Suprapubic skin (tissue), 4 donors: ENCODE results near the gene TXNDC2. TPM values are rescaled to one million over a fixed set of nuclear protein-coding genes. Genes with fewer than 3 reads are reported as not detected.

Source experiments
- DNase-seq, 2 donors: peaks; one replicate each; pipeline ENCODE4 v3.0.0-alpha.2; 2019; ENCODE audit warnings: low spot score in 2 of 2
- H3K27ac ChIP-seq: fragments of 200-600 bp; sonication (generic); one replicate; pipeline ENCODE4 v1.5.1; 2019
- H3K27me3 ChIP-seq: fragments of 200-600 bp; sonication (generic); one replicate; pipeline ENCODE4 v1.5.1; 2019
- H3K36me3 ChIP-seq: fragments of 200-600 bp; sonication (generic); one replicate; pipeline ENCODE4 v1.5.1; 2019
- H3K4me1 ChIP-seq: fragments of 200-600 bp; sonication (generic); one replicate; pipeline ENCODE4 v1.5.1; 2019
- H3K4me3 ChIP-seq: fragments of 200-600 bp; sonication (generic); one replicate; pipeline ENCODE4 v1.5.1; 2019; ENCODE audit warnings: mild to moderate bottlenecking
- H3K9me3 ChIP-seq: fragments of 200-600 bp; sonication (generic); one replicate; pipeline ENCODE4 v1.5.1; 2019
- EP300 ChIP-seq: sonication (generic); formaldehyde crosslinking; IDR thresholded peaks from one replicate; pipeline ENCODE4 v1.6.1; 2017; ENCODE audit warnings: antibody characterized with exemption
- POLR2A ChIP-seq, 2 donors: fragments of 450-650 bp; IDR thresholded peaks; one replicate each; pipeline ENCODE4 v1.6.1; 2017; ENCODE audit warnings: antibody characterized with exemption in 2 of 2, mild to moderate bottlenecking in 2 of 2, moderate library complexity in 2 of 2
- POLR2AphosphoS5 ChIP-seq, 3 donors: sonication (generic); formaldehyde crosslinking; IDR thresholded peaks; one replicate each; pipeline ENCODE4 v1.6.1; 2017; ENCODE audit warnings: antibody characterized with exemption in 3 of 3
- WGBS: methylation state at CpG from one replicate; pipeline ENCODE4 v1.1.5; 2018; 5-methylcytosine and 5-hydroxymethylcytosine counted together
- total RNA-seq, 4 donors: library from RNA; depleted of rRNA; stranded (reverse); fragments of >200 nt; gene quantifications; one replicate each; pipeline ENCODE4 v1.1.0, GENCODE V29; 2016
- TF ChIP-seq, protein P1 (sequence below), 2 donors: fragments of 200-600 bp in 1 of 2; fragments of 450-650 bp in 1 of 2; sonication (generic) in 1 of 2; IDR thresholded peaks; one replicate each; pipeline ENCODE4 v1.5.1; 2016 to 2019; ENCODE audit warnings: antibody characterized with exemption in 2 of 2, mild to moderate bottlenecking in 1 of 2, moderate library complexity in 1 of 2

Gene TXNDC2
- total RNA-seq, 4 donors from 2014 or later, result not detected

DNA sequence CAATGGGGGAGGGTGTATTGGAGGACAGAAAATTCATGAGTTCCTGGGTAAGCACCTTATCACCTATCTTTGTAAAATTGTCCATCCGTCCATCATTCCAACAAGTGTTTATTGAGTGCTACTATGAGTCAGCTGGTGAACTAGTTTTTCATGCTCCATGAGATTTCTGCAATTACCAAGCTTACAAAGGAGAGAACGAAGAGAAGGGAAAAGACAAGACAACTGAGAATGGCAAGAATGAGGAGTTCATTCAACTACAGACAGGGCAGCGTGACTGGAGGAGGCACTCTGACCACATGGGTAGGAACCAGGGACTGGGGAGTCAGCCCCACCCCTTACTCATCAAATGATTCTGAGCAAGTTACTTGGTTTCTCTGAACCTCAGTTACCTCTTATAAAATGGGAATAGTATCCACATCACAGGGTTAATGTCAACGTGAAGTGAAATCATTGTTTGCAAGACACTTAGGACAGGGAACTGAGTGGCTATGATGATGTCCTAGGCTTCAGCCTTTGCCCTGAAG lies 18.6 kb upstream of the TXNDC2 start:
- Histone ChIP-seq H3K4me3 (no peak overlapping the region), H3K36me3 (no peaks in the 10 kb centered on the region), H3K27me3 (no peaks in the 10 kb centered on the region), H3K9me3 (no peaks in the 10 kb centered on the region), H3K4me1 (peaks cover 14% of the 10 kb centered on the region), H3K27ac (no peak overlapping the region)
- 79% methylated on average over 4 of the region's 4 CpGs for WGBS
- TF ChIP-seq, protein P1, sequence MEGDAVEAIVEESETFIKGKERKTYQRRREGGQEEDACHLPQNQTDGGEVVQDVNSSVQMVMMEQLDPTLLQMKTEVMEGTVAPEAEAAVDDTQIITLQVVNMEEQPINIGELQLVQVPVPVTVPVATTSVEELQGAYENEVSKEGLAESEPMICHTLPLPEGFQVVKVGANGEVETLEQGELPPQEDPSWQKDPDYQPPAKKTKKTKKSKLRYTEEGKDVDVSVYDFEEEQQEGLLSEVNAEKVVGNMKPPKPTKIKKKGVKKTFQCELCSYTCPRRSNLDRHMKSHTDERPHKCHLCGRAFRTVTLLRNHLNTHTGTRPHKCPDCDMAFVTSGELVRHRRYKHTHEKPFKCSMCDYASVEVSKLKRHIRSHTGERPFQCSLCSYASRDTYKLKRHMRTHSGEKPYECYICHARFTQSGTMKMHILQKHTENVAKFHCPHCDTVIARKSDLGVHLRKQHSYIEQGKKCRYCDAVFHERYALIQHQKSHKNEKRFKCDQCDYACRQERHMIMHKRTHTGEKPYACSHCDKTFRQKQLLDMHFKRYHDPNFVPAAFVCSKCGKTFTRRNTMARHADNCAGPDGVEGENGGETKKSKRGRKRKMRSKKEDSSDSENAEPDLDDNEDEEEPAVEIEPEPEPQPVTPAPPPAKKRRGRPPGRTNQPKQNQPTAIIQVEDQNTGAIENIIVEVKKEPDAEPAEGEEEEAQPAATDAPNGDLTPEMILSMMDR (IDR thresholded peaks at IDR 0.05), result no peak
- TF ChIP-seq POLR2AphosphoS5 (IDR thresholded peaks at IDR 0.05), result no peak
- TF ChIP-seq POLR2A (IDR thresholded peaks at IDR 0.05), result no peak
- no peak for TF ChIP-seq EP300
- DNase-seq, result no peak

DNA sequence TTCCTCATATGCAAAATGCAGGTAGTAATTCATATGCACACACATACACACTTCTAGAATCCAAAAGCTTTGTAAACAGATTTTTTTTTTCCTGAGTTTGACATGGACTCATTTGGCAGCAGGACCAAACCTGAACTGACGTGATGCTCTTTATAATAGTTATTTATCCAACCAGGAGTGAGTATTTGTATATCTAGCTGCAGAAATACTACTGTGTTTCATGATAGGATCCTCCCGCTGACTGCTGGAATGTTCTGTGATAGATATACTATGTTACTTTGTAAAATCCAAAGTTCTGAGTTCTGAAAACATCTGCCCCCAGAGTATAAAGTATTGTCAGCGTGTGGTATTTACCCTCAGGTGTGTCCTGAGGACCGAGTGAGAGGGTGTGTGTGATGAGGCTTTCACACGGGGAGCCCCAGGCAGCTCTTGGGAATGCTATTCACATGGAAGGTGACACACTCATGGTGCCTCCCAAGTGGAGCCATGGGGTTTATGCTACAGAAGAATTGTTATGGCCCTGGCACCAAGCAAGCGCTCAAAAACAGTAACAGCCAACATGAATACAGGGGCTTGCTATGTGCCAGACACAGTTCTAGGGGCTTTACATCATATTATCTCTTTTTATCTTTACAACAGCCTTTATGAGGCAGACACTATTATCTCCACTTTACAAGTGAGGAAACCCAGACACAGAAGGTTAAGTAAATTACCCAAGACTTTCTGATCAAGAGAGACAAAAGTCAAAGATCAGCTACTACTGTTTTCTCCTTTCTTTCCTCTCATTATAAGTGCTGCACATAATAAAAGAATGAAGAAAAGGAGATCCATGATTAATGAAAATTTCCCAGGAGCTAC lies 16.7 kb upstream of the TXNDC2 start:
- Histone ChIP-seq H3K4me3 (no peak overlapping the region), H3K9me3 (no peaks in the 10 kb centered on the region), H3K27me3 (no peaks in the 10 kb centered on the region), H3K27ac (no peak overlapping the region), H3K4me1 (peaks cover 14% of the 10 kb centered on the region), H3K36me3 (no peaks in the 10 kb centered on the region)
- WGBS, result 53% methylated on average over 6 of the region's 6 CpGs
- TF ChIP-seq POLR2A (IDR thresholded peaks at IDR 0.05), result no peak
- DNase-seq, result no peak

DNA sequence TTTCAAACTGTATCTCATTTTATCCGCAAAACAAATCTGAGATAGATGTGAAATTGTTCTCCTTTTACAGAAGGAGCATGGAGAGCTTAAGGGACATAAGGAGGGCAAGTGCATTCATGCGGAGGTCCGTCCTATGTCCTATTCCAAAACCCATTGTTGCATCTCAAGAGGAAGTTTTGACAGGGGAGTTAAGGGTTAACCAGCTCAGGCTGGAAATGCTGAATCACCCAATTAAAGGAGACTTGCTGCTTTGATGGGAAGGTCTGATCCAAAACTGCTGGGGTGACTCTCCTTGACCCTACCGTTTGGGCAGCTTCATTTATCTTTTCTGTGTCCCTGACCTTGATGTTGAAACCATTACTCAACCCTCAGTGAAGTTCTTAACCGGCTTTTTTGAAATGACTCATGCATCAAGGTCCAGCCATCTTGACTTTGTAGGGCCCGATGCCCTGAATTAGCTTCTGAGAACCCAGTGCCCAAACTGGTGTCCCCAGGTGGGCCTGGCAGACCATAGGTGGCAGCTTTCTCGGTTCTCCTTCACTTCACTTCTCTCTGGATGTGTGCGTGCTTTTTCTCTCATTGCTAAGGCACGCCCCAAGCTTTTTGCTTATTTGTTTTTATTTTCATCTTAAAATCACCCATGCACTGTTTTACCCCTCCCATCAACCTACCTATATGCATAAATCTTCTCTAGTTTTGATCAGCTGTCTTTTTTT lies 15.9 kb upstream of the TXNDC2 start:
- Histone ChIP-seq H3K27me3 (no peaks in the 10 kb centered on the region), H3K4me1 (peaks cover 14% of the 10 kb centered on the region), H3K9me3 (no peaks in the 10 kb centered on the region), H3K27ac (no peak overlapping the region), H3K36me3 (no peaks in the 10 kb centered on the region), H3K4me3 (no peak overlapping the region)
- 61% methylated on average over 9 of the region's 9 CpGs for WGBS
- no peak for DNase-seq
- TF ChIP-seq EP300, result no peak
- no peak for TF ChIP-seq POLR2AphosphoS5 (IDR thresholded peaks at IDR 0.05)
- TF ChIP-seq POLR2A (IDR thresholded peaks at IDR 0.05), result no peak
- TF ChIP-seq, protein P1 (IDR thresholded peaks at IDR 0.05), result no peak

DNA sequence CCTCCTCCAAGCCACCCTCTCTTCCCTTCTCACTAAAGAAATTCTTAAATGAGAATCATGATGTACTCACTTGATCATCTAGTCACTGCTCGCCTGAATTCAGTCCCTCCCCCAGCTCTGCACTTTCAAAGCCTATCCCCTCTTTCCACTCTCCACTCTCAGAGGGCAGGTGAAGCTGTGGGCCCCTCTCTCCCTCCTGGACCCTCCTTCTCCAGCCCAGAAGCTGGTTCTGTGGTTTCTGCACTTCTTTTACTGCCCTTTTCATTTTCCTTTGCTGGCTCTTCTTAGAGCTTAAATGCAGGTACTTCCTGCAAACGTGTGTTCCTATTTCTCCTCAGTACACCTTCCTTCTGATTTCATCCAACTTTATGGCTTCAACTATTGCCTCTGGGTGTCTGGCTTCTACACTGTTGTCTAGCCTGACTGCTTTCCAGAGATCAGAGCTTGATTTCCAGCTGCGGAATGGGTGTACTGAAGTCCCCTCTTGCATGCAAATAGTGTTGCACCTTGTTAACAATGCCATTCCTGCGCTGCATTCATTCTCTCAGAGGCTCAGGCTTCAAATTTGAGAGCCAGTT lies 15.3 kb upstream of the TXNDC2 start:
- Histone ChIP-seq H3K27ac (no peak overlapping the region), H3K4me3 (no peak overlapping the region)
- 36% methylated on average over 4 of the region's 4 CpGs for WGBS

DNA sequence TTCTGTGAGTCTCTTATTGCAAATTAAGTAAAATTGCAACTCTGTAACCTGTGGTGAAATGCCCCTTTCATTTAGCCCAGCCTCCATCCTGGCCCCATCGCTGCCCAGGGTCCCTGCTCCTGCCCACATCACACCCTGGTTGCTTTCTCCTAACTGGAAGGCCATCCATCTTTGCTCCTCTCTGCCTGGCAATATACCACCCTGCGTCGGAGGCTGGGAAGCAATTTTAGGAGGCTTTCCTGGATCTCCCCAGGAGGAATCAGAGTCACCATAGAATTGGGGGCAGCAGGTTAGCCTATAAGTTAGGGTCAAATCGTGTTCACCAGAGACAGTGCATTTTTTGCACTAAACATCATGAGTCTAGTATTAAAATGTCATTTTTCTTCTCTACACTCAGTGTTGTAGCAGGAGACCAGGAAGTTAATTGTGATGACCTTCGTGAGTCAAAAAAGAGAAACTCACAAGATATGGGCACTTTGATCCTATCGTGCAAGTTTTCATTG lies 14.5 kb upstream of the TXNDC2 start:
- Histone ChIP-seq H3K4me3 (no peak overlapping the region), H3K27ac (no peak overlapping the region), H3K36me3 (no peaks in the 10 kb centered on the region), H3K9me3 (no peaks in the 10 kb centered on the region), H3K27me3 (no peaks in the 10 kb centered on the region), H3K4me1 (peaks cover 14% of the 10 kb centered on the region)
- 88% methylated on average over 6 of the region's 6 CpGs for WGBS
- DNase-seq, result no peak
- TF ChIP-seq POLR2AphosphoS5 (IDR thresholded peaks at IDR 0.05) (no peak), EP300 (no peak), POLR2A (IDR thresholded peaks at IDR 0.05) (no peak)
- TF ChIP-seq, protein P1 (IDR thresholded peaks at IDR 0.05), result no peak

More for the DNA sequence above, 15.3 kb upstream of the TXNDC2 start:
- no peak for DNase-seq
- peaks cover 14% of the 10 kb centered on the region for H3K4me1 ChIP-seq
- TF ChIP-seq POLR2AphosphoS5 (IDR thresholded peaks at IDR 0.05) (no peak), POLR2A (IDR thresholded peaks at IDR 0.05) (no peak), EP300 (no peak)
- TF ChIP-seq, protein P1 (IDR thresholded peaks at IDR 0.05), result no peak
- H3K27me3 ChIP-seq, result no peaks in the 10 kb centered on the region
- no peaks in the 10 kb centered on the region for H3K36me3 ChIP-seq
- no peaks in the 10 kb centered on the region for H3K9me3 ChIP-seq
